D721Med (cell line): ENCODE data around the gene ADGRG4.

Source experiments
- DNase-seq: peaks from one replicate; pipeline ENCODE4 v3.0.0; 2011; ENCODE audit warnings: low spot score; ENCODE audit not compliant: insufficient read length
- FAIRE-seq: peaks from 2 replicates; lab custom pipeline; 2011; peaks lifted over from hg19 to GRCh38; lab: Jason Lieb, UNC
- CTCF ChIP-seq: IDR thresholded peaks from 2 replicates; pipeline ENCODE4 v1.5.1; 2012; ENCODE audit warnings: mild to moderate bottlenecking, control low read depth; ENCODE audit not compliant: insufficient read depth; ENCODE audit errors: missing control alignments

ADGRG4 gene

GRCh38 chrX:136304493-136304892, 3.7 kb downstream of the ADGRG4 start:
- FAIRE-seq (no peak), DNase-seq (no peak)
- TF ChIP-seq CTCF = no peak

- FAIRE-seq = no peak
Measured at GRCh38 chrX:136306182-136306581, 5.4 kb downstream of the ADGRG4 start.

GRCh38 chrX:136307471-136307870, 6.7 kb downstream of the ADGRG4 start:
- FAIRE-seq = no peak
- DNase-seq = no peak
- TF ChIP-seq CTCF = no peak

More at GRCh38 chrX:136306182-136306581, 5.4 kb downstream of the ADGRG4 start:
- TF ChIP-seq CTCF = no peak
- DNase-seq = no peak

GRCh38 chrX:136310411-136310810, 9.6 kb downstream of the ADGRG4 start:
- TF ChIP-seq CTCF = no peak

GRCh38 chrX:136318156-136318555, 17.4 kb downstream of the ADGRG4 start:
- DNase-seq = no peak
- FAIRE-seq = peak; percentile 35
- no peak for TF ChIP-seq CTCF

More at GRCh38 chrX:136310411-136310810, 9.6 kb downstream of the ADGRG4 start:
- FAIRE-seq (no peak), DNase-seq (no peak)

GRCh38 chrX:136318895-136319597, 18.3 kb downstream of the ADGRG4 start:
- DNase-seq = no peak
- TF ChIP-seq CTCF = no peak
- no peak for FAIRE-seq

GRCh38 chrX:136319600-136319999, 18.8 kb downstream of the ADGRG4 start:
- DNase-seq (no peak), FAIRE-seq (no peak)
- no peak for TF ChIP-seq CTCF
